Glomerular visceral epithelial cell (primary cell): ENCODE data around the gene LRFN2.

Source experiments
- DNase-seq: peaks from one replicate; pipeline ENCODE4 v3.0.0-alpha.2; 2016; ENCODE audit errors: extremely low spot score

Gene LRFN2

DNA sequence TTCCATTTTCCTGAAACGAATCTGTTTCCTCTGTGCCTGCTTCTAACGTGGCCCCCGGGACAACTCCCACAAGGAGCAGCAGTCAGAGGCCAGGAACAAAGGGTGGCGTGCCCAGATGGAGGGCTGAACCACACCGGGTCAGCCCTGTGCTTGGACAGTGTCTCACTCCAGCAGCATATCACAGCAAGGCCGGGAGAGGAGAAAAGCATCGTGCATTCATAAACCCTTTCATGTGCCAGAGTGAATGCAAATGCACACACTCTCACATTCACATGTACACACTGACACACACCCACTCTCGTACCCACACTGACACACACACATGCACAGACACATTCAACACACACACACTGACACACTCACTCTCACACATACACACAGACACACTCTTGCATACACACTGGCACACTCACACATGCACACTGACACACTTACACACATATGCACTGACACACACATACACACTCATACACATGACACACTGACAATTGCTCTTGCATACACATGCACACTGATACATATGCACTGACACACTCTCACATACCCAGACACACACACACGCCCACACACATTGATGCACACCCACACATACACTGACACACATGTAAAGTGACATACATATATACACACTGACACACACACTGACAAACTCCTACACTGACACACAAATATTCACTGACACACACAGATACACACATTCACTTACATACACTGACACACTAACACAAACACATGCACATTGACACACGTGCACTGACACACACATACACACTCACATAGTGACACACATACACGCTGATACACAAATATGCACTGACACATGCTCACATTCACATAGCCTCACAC lies 237.0 kb downstream of the LRFN2 start:
- no peak for DNase-seq

DNA sequence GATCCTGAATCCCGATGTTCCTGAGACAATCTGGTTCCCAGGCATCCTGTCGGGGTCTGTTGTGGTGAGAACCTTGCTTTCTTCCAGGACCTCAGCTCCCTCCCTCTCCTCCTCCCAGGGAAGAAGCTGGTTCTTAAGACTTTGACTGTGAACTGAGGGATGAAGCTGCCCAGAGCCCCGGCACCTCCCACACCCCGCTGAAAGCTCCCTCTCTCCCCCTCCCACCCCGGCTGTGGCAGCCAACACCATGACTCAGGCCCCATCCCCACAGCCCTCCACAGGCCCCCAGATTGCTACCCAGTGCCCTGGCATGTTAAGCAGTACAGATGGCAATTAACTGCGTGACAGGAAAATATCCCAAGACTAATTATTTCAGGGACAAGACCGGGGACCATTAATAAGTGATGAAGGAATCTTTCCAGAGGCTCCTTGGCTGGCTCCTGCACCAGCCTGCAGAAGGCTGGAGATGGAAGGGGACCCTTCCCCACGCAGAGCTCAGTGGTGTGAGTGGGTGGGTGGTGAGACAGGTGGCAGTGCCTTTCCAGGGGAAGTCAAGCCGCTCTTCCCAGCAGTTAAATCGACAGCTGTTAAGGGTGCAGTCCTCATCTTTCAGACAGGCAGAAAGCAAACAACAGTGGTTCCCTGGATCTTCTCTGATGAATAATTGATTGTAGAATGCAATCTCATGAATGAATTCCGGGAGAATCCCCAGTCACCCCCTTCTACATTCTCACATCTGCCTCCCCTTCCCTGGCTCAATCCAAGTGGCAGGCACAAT lies 237.9 kb downstream of the LRFN2 start:
- DNase-seq: no peak

DNA sequence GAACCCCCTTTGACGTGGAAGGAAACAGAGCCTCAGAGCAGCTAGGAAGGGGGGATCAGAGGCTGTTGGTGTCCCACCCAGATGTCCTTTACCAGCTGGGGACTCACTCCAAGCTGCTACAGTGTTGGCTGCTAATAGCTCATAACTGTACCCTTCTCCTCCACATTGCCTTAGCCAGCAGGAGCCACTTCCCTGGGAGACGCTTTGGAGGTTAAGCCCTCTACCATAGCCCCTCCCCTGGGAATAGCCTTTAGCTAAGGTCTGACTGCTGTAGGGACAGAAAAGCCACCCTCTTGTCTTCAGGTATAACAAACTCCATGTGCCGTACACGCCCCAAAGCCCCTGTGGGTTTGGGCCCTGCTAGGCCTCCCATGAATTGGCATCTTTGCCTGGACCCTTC lies 238.6 kb downstream of the LRFN2 start:
- DNase-seq: no peak

DNA sequence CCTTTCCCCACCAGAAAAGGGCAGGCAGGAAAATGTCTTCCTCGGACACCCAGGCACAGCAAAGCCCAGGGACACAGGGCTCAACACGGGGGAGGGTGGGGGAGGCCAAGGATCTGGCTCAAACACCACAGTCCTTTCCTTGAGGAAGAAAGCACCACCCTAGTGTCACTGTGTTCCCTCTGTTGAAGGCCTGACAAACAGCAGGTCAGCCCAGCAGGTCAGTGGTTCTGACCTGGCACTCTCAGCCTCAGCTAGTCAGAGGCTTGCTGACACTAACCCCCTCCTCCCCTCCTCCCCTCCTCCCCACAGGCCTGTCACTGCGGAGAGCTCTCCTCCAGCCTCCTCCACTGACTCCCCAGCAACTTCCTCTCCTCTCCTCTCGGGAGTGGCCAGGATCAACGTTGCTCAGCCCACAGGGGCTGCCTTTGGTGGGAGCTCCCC lies 239.6 kb downstream of the LRFN2 start:
- no peak for DNase-seq

DNA sequence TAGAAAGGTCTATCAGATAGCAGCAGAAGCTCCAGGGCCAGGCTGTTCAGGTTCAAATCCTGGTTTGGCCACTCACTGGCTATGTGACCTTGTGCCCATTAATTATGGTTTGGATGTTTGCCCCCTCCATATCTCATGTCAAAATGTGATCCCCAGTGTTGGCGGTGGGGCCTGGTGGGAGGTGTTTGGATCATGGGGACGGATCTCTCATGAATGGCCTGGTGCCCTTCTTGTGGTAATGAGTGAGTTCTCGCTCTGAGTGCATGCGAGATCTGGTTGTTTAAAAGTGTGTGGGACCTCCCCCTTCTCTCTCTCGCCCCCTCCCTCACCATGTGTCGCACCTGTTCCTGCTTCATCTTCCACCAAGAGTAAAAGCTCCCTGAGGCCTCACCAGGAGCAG lies 240.9 kb downstream of the LRFN2 start:
- no peak for DNase-seq

DNA sequence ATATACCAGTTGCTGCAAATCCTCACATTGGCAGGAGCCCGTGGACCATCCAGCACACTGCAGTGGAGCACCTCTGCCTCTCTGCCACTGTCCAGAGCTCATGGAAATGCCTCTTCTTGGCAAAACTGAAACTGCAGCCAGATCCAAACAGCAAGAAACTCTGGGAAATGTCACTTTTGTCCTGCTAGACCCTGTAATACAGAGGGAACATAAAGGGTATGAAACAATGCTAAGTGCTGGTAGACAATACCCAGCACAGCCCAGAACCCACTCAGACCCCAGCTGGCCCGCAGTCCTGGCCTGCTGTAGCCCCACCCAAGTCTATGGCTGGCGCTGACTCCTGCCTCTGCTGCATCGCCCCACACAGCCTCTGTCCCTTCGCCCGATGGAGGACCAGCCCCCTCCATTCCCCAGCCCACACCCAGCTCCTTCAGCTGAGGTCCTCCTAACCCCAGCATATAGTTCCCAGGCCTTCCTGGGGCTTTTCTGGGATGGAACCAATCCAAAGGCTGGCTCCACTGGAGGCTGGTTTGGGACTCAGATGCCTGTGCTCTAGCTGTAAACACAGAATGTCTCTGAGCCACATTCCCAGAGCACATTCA lies 242.5 kb downstream of the LRFN2 start:
- no peak for DNase-seq

DNA sequence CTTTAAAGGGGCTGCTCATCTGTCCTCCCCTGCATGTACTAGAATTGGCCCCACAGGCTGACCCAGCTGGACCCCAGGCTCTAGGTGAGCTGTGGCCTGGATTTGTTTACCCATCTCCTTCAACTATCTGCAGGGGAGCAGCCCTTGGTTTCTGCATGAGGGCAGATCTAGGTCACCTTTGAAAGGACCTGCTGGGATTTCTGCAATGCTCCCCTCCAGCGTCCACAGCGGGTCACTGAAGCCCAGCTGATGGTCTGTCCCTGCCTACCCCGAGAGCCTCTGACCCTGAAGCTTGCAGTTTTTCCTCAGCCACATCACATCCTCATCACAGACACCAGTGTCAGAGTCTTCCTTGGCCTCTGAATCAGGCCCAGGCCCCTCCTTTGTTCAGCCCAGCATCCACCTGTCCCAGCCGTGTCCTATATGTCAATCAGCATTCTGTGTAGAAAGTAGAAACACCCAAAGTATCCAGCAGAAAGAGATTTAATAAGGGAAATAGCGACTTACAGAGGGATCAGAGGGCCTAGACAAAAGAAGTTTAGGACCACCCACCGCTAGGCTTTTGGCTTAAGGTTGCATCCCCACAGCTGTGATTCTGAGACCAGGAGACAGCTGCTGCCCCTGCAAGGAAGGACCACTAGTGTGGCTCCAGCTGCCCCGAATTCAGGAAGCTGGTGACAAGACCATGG lies 243.1 kb downstream of the LRFN2 start:
- no peak for DNase-seq

DNA sequence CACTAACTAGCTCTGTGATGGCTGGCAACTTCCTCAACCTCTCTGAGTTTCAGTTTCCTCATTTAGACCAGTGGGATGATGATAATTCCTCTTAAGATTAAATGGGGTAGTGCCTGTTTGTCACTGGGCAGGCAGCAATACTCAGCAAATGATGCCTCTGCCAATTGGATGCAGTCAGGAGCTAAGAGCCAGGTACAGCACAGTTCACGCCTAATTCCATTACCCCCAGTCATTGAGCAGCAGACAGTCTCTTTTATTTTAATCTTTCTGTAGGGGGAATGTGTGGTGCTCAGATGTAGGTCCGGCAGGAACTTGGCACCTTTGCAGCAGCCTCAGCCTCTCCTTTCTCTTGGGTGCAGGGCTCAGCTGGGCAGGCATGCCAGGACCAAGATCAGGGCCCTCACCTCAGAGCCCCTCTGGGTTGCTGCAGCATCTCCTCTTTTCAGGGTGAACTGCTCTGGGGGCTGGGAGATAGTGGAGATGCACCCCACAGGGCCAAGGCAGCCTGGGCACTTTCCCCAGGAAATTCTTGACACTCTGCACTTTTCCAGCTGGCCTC lies 243.8 kb downstream of the LRFN2 start:
- DNase-seq: no peak

DNA sequence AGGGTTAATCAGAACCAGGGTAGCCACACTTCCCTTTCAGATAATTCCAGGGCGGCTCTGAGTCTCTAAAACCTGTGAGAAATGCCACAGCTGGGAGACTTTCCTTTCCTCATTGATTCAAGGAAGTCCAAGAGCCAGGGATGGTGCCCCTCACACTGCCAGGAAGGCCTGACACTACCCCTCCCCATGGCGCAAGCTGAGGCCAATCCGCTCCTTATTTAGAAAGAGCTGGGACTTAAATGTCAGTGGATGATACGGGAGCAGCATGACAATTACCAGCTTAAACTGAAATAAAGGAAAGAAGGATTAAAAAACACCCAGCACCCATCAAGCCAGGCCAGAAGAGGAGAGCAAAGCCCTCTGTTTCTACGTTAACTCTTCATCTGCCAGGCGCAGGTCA lies 244.4 kb downstream of the LRFN2 start:
- no peak for DNase-seq

DNA sequence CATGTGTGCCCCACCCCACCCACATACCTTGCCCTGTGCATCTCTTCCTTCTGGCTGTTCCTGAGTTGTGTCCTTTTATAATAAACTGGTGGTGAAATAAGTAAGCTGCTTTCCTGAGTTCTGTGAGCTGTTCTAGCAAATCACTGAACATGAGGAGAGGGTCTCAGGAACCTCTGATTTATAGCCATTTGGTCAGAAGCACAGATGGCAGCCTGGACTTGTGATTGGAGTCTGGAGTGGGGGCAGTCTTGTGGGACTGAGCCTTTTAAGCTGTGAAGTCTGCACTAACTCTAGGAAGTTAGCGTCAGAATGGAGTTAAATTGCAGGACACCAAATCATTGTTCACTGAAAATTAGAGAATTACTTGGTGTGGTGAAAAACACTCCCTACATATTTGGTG lies 245.4 kb downstream of the LRFN2 start:
- DNase-seq: no peak
